ENCODE results near the gene ANKRD44. TPM values are rescaled to one million over a fixed set of nuclear protein-coding genes. Genes with fewer than 3 reads are reported as not detected.

The ANKRD44 gene
- total RNA-seq, 1 experiment from 2014 or later: 0.68 TPM

GRCh38 chr2:197028633-197029032 is 281.9 kb downstream of the ANKRD44 start (continued):
- TF ChIP-seq E2F4 (CRISPR knock-in tag; IDR thresholded peaks at IDR 0.05; ENCODE audit: borderline replicate concordance, low read depth): no peak
- no peak for TF ChIP-seq IRF2 (CRISPR knock-in tag; IDR thresholded peaks at IDR 0.05; ENCODE audit: borderline replicate concordance, low read depth)

- H3K9me3 Mint-ChIP-seq: no peaks in the 10 kb centered on the region
- H3K36me3 Mint-ChIP-seq: no peaks in the 10 kb centered on the region
- no peaks in the 10 kb centered on the region for H3K27me3 Mint-ChIP-seq (ENCODE audit: low read depth)
- ChIA-PET POLR2A (no interaction called here), CTCF (interaction anchor here (1.5 kb wide), 1 partner anchor 16 kb away, joined by 8 read pairs; no protein-coding TSS in a partner anchor)
- H3K27ac Mint-ChIP-seq: no peak overlapping the region
- DNase-seq (ENCODE audit: low spot score) (no peak), ATAC-seq (no peak)
- H3K4me3 Mint-ChIP-seq: no peak overlapping the region
- no peaks in the 10 kb centered on the region for H3K4me1 Mint-ChIP-seq
- TF ChIP-seq HMGA2 (CRISPR knock-in tag; IDR thresholded peaks at IDR 0.05): no peak
- no peak for TF ChIP-seq ZNF512 (CRISPR knock-in tag; IDR thresholded peaks at IDR 0.05; ENCODE audit: borderline replicate concordance)
- TF ChIP-seq TP53 (CRISPR knock-in tag; IDR thresholded peaks at IDR 0.05): no peak
- TF ChIP-seq MLX (CRISPR knock-in tag; IDR thresholded peaks at IDR 0.05): no peak
- TF ChIP-seq ZNF263 (CRISPR knock-in tag; IDR thresholded peaks at IDR 0.05; ENCODE audit: low read depth): no peak
- no peak for TF ChIP-seq TCF7 (CRISPR knock-in tag; IDR thresholded peaks at IDR 0.05; ENCODE audit: low read depth)
- TF ChIP-seq USF2 (CRISPR knock-in tag; IDR thresholded peaks at IDR 0.05): no peak
- no peak for TF ChIP-seq ZNF121 (CRISPR knock-in tag; IDR thresholded peaks at IDR 0.05)
- TF ChIP-seq JAZF1 (CRISPR knock-in tag; IDR thresholded peaks at IDR 0.05): no peak
- TF ChIP-seq ZBTB43 (CRISPR knock-in tag; IDR thresholded peaks at IDR 0.05): no peak
- no peak for TF ChIP-seq HMGXB4 (CRISPR knock-in tag; IDR thresholded peaks at IDR 0.05)
- TF ChIP-seq NFE2L1 (CRISPR knock-in tag; IDR thresholded peaks at IDR 0.05): no peak
- no peak for TF ChIP-seq ATF6 (CRISPR knock-in tag; IDR thresholded peaks at IDR 0.05)
- no peak for TF ChIP-seq ARID4B (CRISPR knock-in tag; IDR thresholded peaks at IDR 0.05; ENCODE audit: borderline replicate concordance)
- TF ChIP-seq SMAD3 (CRISPR knock-in tag; IDR thresholded peaks at IDR 0.05; ENCODE audit: borderline replicate concordance): no peak
- TF ChIP-seq CREM (CRISPR knock-in tag; IDR thresholded peaks at IDR 0.05): no peak
- no peak for TF ChIP-seq OVOL2 (CRISPR knock-in tag; IDR thresholded peaks at IDR 0.05; ENCODE audit: borderline replicate concordance)
- TF ChIP-seq FOXJ3 (CRISPR knock-in tag; IDR thresholded peaks at IDR 0.05; ENCODE audit: borderline replicate concordance): no peak
Measured at GRCh38 chr2:197028230-197028629, 282.4 kb downstream of the ANKRD44 start.
